Inflammatory macrophage treated with lipopolysaccharide for 1 hour (primary cell): ENCODE results near the gene MST1.

Experiments used
- DNase-seq, 2 donors: peaks; one replicate each; pipeline ENCODE4 v3.0.0-alpha.2; 2020 to 2022

Gene MST1

GRCh38 chr3:49717959-49718857 lies 28.9 kb upstream of the MST1 start:
- DNase-seq, result no peak

DNA sequence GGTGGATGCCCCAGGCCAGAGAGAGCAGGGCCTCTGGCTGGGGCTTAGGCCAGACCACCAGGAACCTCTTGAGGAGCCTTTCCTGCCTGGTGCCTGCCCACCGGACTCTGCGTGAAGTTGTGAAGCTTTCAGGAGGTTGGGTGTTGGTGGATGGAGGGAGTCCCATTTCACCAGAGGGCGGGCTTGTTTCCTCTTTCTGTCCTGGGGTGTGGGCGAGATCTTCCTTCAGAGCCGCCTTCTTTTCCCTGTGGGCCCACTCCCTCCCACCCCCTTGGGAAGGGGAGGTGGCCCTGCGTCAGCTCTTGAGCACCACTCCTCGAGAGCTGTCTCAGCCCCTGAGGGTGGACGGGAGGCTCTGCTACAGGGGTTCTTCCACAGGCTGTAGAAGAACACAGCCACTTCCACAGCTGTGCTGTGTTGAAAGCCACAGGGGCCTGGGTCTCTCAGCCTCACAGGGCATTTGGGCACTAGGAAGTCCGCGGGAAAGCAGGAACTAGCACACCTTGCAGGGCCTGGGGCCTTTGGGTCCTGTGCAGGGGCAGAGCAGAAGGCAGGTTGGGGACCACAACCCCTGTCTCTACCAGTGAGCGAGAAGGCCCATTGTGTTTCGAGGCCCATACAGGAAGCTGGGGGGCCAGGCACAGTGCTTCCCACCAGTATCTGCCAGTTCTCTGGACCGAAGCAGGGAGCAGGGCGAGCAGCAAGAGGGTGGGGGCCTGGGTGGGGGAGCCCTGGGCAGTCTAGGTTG lies 28.1 kb upstream of the MST1 start:
- DNase-seq, result peak in 1 of 2 donors; percentile 13

- DNase-seq, result no peak
Measured at GRCh38 chr3:49716691-49717210, 27.5 kb upstream of the MST1 start.

DNA sequence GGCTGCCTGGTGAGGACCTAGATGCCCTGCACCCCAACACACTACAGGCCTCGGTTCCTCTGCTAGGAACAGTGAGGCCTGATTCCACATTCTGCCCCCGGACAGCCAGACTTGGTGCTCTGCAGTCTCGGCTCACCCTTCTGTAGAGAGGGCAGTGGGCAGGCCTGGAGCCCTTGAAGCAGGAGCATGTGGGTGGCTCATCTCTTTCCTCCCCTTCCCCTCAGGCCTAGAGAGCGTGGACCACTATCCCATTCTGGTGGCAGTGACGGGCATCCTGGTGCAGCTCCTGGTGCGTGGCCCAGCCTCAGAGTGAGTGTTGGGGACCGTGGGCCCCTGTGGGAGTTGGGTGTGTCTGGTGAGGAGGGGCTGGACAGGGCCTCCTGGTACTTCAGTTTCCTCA lies 26.9 kb upstream of the MST1 start:
- no peak for DNase-seq

DNA sequence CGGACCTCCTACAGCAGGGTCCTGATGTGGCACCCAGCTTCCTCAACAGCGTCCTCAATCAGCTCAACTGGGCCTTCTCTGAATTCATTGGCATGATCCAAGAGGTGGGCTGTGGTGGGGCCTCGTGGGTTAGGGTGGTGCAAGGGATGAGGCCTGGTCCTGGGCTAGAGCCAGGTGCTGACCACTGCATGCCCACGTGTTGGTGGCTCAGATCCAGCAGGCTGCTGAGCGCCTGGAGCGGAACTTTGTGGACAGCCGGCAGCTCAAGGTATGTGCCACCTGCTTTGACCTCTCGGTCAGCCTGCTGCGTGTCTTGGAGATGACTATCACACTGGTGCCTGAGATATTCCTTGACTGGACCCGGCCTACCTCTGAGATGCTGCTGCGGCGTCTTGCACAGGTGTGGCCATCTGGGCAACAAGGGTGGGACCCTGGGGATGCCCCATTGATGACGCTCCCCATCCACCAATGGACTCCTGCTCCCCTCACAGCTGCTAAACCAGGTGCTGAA lies 26.4 kb upstream of the MST1 start:
- DNase-seq, result no peak

GRCh38 chr3:49714728-49715550 lies 25.7 kb upstream of the MST1 start:
- DNase-seq, result no peak

DNA sequence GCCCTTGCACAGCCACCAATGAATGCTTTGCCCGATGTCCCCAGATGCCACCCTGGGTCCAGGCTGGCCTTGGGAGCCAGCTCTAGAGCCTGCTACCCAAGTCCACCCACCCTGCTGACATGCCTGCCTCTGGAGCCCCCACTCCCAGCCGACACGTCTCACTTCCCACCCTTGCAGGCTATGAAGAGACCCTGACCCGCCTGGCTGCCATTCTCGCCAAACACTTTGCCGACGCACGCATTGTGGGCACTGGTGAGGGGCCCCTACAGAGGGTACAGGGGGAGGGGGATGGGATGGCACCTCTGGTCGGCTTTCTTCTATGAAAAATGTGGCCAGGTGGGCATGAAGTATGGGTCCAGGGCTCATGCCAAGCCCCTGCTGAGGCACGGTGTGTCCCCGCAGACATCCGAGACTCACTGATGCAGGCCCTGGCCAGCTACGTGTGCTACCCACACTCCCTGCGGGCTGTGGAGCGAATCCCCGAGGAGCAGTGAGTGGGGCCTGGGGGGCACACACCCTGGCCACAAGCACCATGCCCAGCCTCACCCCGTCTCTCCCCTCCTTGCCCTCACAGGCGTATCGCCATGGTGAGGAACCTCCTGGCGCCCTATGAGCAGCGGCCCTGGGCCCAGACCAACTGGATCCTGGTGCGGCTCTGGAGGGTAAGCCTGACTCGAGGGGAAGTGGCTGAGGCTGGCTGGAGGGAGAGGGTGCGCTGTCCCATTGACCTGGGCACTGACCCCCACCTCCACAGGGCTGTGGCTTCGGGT lies 24.2 kb upstream of the MST1 start:
- DNase-seq, result no peak

- DNase-seq, result no peak
Measured at GRCh38 chr3:49712631-49713317, 23.5 kb upstream of the MST1 start.

- no peak for DNase-seq
Measured at GRCh38 chr3:49712166-49712565, 22.9 kb upstream of the MST1 start.

DNA sequence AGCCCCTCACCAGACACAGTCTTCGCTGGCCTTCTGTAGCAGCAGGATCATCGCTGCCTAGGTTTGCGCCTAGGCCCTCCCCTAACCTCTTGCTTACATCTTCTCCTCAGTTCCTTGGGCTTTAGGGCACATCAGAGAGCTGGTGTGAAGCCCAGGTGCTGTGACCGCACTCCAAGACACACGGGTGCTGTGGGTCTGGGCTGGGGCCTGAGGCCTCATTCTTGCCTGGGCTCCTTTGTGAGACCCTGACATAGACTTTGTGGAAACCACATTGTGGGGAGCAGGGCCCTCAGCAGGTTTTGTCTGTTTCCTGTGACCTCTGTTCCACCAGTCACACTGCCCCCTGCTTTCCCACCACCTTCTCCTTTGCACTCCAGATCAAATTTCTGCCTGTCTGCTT lies 22.2 kb upstream of the MST1 start:
- DNase-seq, result no peak

- DNase-seq, result no peak
Measured at GRCh38 chr3:49709852-49710251, 20.6 kb upstream of the MST1 start.

GRCh38 chr3:49707113-49707480 lies 17.8 kb upstream of the MST1 start:
- DNase-seq, result no peak

GRCh38 chr3:49706456-49707112 lies 17.3 kb upstream of the MST1 start:
- DNase-seq, result no peak

DNA sequence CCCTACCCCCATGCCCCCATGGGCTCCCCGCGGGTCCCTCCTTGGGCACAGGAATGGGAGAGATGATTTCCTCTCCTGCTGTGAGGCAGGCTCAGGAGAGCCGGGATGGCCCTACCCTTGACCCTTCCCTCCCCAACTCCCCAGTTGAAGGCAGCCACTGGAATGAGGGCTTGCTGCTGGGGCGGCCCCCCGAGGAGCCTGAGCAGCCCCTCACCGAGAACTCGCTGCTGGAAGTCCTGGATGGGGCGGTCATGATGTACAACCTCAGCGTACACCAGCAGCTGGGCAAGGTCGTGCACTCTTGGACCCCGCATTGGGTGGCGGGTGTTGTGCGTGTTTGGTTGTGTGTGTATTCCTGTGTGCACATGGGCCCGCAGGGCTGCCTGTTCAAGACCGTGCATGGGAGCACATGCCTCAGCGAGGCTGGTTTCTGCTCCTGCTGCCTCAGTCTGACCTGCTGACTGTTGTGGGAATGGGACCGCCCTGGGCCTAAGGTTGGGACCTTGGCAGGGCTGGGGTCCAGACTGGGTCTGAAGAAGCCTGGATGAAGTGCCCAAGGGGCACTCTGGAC lies 16.2 kb upstream of the MST1 start:
- DNase-seq, result no peak

DNA sequence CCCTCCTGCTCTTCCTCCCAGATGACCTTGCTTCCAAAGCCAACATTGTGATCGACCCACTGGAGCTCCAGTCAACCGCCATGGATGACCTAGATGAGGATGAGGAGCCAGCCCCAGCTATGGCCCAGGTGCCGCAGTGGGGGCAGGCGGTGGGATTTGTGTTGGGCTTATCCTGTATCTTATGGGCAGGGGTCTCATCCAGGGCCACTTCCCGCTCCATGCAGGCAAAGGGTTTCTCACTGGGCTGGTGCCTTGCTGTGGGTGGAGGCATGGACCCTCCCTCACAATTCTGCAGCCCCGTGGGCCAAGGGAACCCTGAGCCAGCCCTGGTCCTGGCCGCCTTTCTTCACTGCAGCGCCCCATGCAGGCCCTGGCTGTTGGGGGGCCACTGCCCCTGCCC lies 15.4 kb upstream of the MST1 start:
- no peak for DNase-seq

DNA sequence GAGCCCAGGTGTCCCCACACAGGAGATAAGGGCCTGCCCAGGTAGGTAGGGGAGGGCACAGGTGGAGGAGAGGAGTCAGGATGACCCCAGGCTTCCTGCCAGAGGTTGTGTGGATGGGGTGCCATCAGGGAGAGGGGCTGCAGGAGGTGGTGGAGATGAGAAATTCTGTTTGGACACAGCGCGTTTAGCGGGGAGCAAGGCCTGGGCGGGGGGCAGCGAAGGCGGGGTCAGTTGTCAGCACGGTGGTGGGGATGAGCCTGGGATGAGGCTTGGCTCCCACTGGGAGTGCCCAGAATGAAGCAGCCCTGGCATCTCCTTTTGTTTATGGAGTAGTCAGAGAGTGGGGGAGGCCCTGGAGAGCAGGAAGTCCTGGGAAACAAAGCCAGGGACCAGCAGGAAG lies 14.7 kb upstream of the MST1 start:
- no peak for DNase-seq

DNA sequence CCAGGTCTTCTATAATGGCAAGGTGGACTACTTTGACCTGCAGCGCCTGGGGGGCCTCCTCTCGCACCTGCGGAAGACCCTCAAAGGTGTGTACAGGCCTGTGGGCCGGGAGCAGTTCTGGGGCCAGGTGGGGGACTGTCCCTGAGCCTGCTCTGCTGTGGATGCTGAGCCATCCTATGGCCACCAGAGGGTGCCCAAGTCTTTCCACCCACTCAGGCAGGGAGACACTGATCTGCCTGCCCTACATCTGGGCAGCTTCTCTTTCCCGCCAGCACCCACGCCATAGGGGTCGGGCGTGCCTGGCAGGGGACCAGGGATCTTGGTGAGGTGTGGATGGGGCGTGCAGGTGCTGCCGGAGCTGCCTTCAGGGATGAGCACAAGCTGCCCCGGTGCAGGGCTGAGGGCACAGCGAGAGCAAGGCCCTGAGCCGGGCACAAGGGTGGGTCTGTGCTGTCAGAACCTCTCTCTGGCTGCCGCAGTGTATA lies 14.2 kb upstream of the MST1 start:
- peak; percentile 52 to 70 for DNase-seq

GRCh38 chr3:49702672-49703071 lies 13.4 kb upstream of the MST1 start:
- DNase-seq, result no peak

DNA sequence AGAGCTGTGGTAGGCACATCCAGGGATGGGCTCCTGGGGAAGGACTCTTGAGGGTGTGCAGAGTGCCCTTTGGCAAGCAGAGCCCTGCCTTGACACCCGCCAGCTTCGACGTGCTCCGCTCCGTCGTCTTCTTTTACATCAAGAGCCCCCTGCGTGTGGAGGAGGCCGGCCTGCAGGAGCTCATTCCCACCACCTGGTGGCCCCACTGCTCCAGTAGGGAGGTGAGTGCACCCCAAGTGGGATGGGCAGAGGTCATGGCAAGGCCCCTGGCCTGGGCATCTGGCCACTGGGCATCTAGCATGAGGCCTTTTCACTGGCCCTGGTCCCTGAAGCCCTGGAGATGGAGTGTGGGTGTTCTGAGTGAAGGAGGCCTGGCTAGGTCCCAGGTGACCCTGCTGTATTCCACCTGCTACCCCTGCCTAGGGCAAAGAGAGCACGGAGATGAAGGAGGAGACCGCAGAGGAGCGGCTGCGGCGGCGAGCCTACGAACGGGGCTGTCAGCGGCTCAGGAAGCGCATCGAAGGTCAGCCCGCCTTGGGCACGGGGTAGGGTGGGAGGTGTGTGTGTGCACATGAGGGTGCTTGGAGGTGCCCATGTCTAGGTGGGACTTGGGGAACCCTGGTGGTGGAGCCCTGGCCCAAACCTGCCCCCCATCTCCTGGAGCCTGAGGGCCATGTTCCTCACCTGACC lies 12.3 kb upstream of the MST1 start:
- no peak for DNase-seq
